Measurements from ENCODE around the gene ICE2.

Gene ICE2

GRCh38 chr15:60370105-60370868 is 108.7 kb downstream of the ICE2 start:
- Histone ChIP-seq H3K4me1 (ENCODE audit: control insufficient read depth in 5 of 5, insufficient read depth in 5 of 5, low read length in 5 of 5) (peaks cover 29 to 67% (median 65%) of the 10 kb centered on the region in 5 donors), H3K9me3 (ENCODE audit: control insufficient read depth in 5 of 5, low read length in 5 of 5) (no peaks in the 10 kb centered on the region), H3K27me3 (ENCODE audit: control insufficient read depth in 5 of 5, insufficient read depth in 4 of 5, low read length in 5 of 5) (no peaks in the 10 kb centered on the region), H3K36me3 (ENCODE audit: control insufficient read depth in 5 of 5, insufficient read depth in 5 of 5, low read length in 5 of 5) (peaks cover 16 to 56% (median 34%) of the 10 kb centered on the region in 5 donors), H3K27ac (ENCODE audit: low read depth, low read length) (peak overlapping the region; percentile 93), H3K4me3 (ENCODE audit: low read depth in 1 of 5, low read length in 5 of 5) (no peak overlapping the region), H3K9ac (ENCODE audit: low read length in 5 of 5) (peak overlapping the region in 1 of 5 donors; percentile 11)

GRCh38 chr15:60369696-60370095 is 109.2 kb downstream of the ICE2 start:
- Histone ChIP-seq H3K4me3 (ENCODE audit: low read depth in 1 of 5, low read length in 5 of 5) (no peak overlapping the region), H3K4me1 (ENCODE audit: control insufficient read depth in 5 of 5, insufficient read depth in 5 of 5, low read length in 5 of 5) (peaks cover 24 to 61% (median 59%) of the 10 kb centered on the region in 5 donors), H3K9me3 (ENCODE audit: control insufficient read depth in 5 of 5, low read length in 5 of 5) (no peaks in the 10 kb centered on the region), H3K9ac (ENCODE audit: low read length in 5 of 5) (no peak overlapping the region), H3K36me3 (ENCODE audit: control insufficient read depth in 5 of 5, insufficient read depth in 5 of 5, low read length in 5 of 5) (peaks cover 12 to 53% (median 33%) of the 10 kb centered on the region in 5 donors), H3K27ac (ENCODE audit: low read depth, low read length) (peak overlapping the region; percentile 93), H3K27me3 (ENCODE audit: control insufficient read depth in 5 of 5, insufficient read depth in 4 of 5, low read length in 5 of 5) (no peaks in the 10 kb centered on the region)
